Measurements from ENCODE around the gene MIOS.

MIOS gene

GRCh38 chr7:7537711-7538110, 29.0 kb upstream of the MIOS start:
- TF ChIP-seq, protein P1, sequence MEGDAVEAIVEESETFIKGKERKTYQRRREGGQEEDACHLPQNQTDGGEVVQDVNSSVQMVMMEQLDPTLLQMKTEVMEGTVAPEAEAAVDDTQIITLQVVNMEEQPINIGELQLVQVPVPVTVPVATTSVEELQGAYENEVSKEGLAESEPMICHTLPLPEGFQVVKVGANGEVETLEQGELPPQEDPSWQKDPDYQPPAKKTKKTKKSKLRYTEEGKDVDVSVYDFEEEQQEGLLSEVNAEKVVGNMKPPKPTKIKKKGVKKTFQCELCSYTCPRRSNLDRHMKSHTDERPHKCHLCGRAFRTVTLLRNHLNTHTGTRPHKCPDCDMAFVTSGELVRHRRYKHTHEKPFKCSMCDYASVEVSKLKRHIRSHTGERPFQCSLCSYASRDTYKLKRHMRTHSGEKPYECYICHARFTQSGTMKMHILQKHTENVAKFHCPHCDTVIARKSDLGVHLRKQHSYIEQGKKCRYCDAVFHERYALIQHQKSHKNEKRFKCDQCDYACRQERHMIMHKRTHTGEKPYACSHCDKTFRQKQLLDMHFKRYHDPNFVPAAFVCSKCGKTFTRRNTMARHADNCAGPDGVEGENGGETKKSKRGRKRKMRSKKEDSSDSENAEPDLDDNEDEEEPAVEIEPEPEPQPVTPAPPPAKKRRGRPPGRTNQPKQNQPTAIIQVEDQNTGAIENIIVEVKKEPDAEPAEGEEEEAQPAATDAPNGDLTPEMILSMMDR (IDR thresholded peaks at IDR 0.05; ENCODE audit: low read depth, low read length, missing control alignments) = no peak
- H3K4me3 ChIP-seq (ENCODE audit: low read depth, low read length) = no peak overlapping the region
- no peak for DNase-seq (ENCODE audit: low read depth)

DNA sequence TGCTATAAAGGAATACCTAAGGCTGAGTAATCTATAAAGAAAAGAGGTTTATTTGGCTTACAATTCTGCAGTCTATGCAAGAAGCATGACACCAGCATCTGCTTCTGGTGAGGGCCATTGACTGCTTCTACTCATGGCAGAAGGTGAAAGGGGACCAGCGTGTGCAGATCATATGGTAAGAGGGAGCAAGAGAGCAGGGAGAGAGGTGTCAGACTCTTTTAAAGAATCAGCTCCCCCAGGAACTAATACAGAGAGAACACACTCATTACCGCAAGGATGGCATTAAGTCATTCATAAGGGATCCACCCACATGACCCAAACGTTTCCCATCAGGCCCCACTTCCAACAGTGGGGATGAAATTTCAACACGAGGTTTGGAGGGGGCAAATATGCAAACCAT, 27.5 kb upstream of the MIOS start:
- TF ChIP-seq, protein P1 (IDR thresholded peaks at IDR 0.05; ENCODE audit: low read depth, low read length, missing control alignments) = no peak
- H3K4me3 ChIP-seq (ENCODE audit: low read depth, low read length) = no peak overlapping the region
- DNase-seq (ENCODE audit: low read depth) = no peak

DNA sequence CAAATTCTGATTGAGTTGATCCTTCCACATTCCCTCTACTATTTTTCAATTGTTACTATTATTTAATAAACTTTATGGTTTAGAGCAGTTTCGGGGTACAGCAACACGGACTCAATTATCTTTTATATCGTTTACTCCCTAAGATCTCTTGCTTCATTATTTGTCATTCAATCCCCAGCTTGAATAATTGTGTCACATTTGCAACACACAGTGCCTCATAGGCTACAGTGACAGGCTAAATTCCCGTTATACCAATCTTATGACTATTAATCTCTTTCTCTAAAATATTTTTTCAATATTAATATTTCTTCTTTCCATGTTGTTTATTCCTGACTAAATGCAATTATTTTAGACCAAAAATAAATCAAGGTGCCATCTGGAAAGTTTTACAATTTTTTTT, 27.0 kb upstream of the MIOS start:
- TF ChIP-seq, protein P1 (IDR thresholded peaks at IDR 0.05; ENCODE audit: low read depth, low read length, missing control alignments) = no peak
- H3K4me3 ChIP-seq (ENCODE audit: low read depth, low read length) = no peak overlapping the region
- DNase-seq (ENCODE audit: low read depth) = no peak

DNA sequence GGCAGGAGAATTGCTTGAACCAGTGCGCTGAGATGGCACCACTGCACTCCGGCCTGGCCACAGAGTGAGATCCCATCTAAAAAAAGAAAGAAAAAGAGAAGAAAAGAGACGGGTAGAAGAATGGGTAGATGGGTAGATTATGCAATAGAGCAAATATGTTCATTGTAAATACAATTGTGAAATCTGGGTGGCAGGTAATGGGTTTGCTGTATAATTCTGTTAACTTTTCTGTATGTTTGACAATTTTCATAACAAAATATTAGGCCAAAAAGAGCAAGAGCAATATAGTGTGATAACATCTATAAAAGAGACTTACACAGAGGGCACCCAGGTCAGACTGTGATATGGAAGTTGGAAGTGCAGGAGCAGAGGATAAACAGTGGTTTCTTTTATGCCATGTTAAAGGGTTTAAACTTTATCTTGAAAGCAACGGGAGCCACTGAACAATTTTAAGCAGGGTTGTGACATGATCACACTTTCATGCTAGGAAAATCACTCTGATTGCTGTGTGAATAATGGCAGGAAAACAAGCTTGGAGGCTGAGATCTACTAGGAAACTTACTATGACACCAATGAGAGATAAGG, 24.3 kb upstream of the MIOS start:
- DNase-seq (ENCODE audit: low read depth) = no peak
- TF ChIP-seq, protein P1 (IDR thresholded peaks at IDR 0.05; ENCODE audit: low read depth, low read length, missing control alignments) = no peak
- no peak overlapping the region for H3K4me3 ChIP-seq (ENCODE audit: low read depth, low read length)

GRCh38 chr7:7548407-7548806, 18.3 kb upstream of the MIOS start:
- no peak overlapping the region for H3K4me3 ChIP-seq (ENCODE audit: low read depth, low read length)
- TF ChIP-seq, protein P1 (IDR thresholded peaks at IDR 0.05; ENCODE audit: low read depth, low read length, missing control alignments) = no peak
- no peak for DNase-seq (ENCODE audit: low read depth)

GRCh38 chr7:7550663-7551062, 16.0 kb upstream of the MIOS start:
- no peak overlapping the region for H3K4me3 ChIP-seq (ENCODE audit: low read depth, low read length)
- DNase-seq (ENCODE audit: low read depth) = no peak
- TF ChIP-seq, protein P1 (IDR thresholded peaks at IDR 0.05; ENCODE audit: low read depth, low read length, missing control alignments) = no peak

- TF ChIP-seq, protein P1 (IDR thresholded peaks at IDR 0.05; ENCODE audit: low read depth, low read length, missing control alignments) = no peak
- DNase-seq (ENCODE audit: low read depth) = no peak
- no peak overlapping the region for H3K4me3 ChIP-seq (ENCODE audit: low read depth, low read length)
Observed at GRCh38 chr7:7552199-7552598, 14.5 kb upstream of the MIOS start.

Data from GM12864 (cell line).